ENCODE data around the gene RMI2. TPM values are rescaled to one million over a fixed set of nuclear protein-coding genes. Genes with fewer than 3 reads are reported as not detected.

Gene RMI2
- total and polyA plus RNA-seq, 2 of the 8 experiments (the other 6 are each of a cell fraction or from before 2014, with no cell fraction given) = 58.2 to 96.0 TPM

GRCh38 chr16:11316331-11317015 lies 28.8 kb upstream of the RMI2 start:
- no peak overlapping the region for H2AFZ ChIP-seq (ENCODE audit: low read length)
- peak overlapping the region; percentile 7; the same call in 1 of the 2 replicates for H4K8ac ChIP-seq (ENCODE audit: extremely low read depth, insufficient read depth, low read length)
- peak overlapping the region; percentile 100 for H2AK5ac ChIP-seq (ENCODE audit: low read depth, low read length)
- peak overlapping the region; percentile 100 for H2BK12ac ChIP-seq (ENCODE audit: low read depth, low read length)
- peaks cover 23 to 36% (median 25%) of the 10 kb centered on the region in 4 experiments for H3K4me1 ChIP-seq (replicated peaks in 1 of 4; ENCODE audit: control insufficient read depth in 3 of 4, insufficient read depth in 4 of 4, low read length in 3 of 4)
- peak overlapping the region; percentile 76 for H3K27ac ChIP-seq (ENCODE audit: low read depth, low read length)
- FAIRE-seq = no peak
- POLR2A ChIA-PET (ENCODE audit: partially characterized antibody) = interaction anchor here (1.1 to 5.1 kb wide), 8 partner anchors 8 to 68 kb away, joined by 3 to 29 read pairs (median 8); partner anchors contain the start of gene SOCS1
- peak overlapping the region; percentile 100 for H3K4ac ChIP-seq (replicated peaks; ENCODE audit: insufficient read length, low read depth, low read length)
- H3K27me3 ChIP-seq (replicated peaks in 1 of 4; ENCODE audit: control insufficient read depth in 3 of 4, extremely low read depth in 1 of 4, insufficient read depth in 3 of 4, low read length in 3 of 4) = no peaks in the 10 kb centered on the region
- peak overlapping the region; percentile 68 to 82 for H3K4me2 ChIP-seq (ENCODE audit: insufficient read depth in 1 of 2, low read depth in 2 of 2, low read length in 2 of 2)
- H4K20me1 ChIP-seq (replicated peaks in 1 of 2; ENCODE audit: control insufficient read depth in 1 of 2, insufficient read depth in 2 of 2, low read length in 2 of 2) = no peaks in the 10 kb centered on the region
- H4K91ac ChIP-seq (replicated peaks; ENCODE audit: insufficient read length, low read length) = peak overlapping the region; percentile 100
- H3K18ac ChIP-seq (ENCODE audit: extremely low read depth, low read length) = peak overlapping the region; percentile 100
- H3K4me3 ChIP-seq (ENCODE audit: extremely low read depth in 1 of 4, insufficient read depth in 2 of 4, low read depth in 3 of 4, low read length in 4 of 4) = peak overlapping the region in 3 of 4 experiments; percentile 2 to 48 (median 29); a peak in 5 of 8 replicates
- H3K36me3 ChIP-seq (ENCODE audit: control insufficient read depth in 2 of 4, insufficient read depth in 4 of 4, low read length in 3 of 4) = no peaks in the 10 kb centered on the region
- peak in 1 of 2 experiments; percentile 71 for DNase-seq (ENCODE audit: low read depth in 1 of 2, low spot score in 2 of 2)
- no peaks in the 10 kb centered on the region for H3K9me3 ChIP-seq (ENCODE audit: insufficient read depth in 2 of 2, low read depth in 1 of 2, low read length in 1 of 2)
- peak overlapping the region; percentile 100 for H2BK20ac ChIP-seq (ENCODE audit: low read length)
- no peak overlapping the region for H3K14ac ChIP-seq (ENCODE audit: insufficient read length)
- H3K9ac ChIP-seq (replicated peaks in 1 of 4; ENCODE audit: extremely low read depth in 1 of 4, low read depth in 3 of 4, low read length in 3 of 4) = peak overlapping the region in 3 of 4 experiments; percentile 40 to 58 (median 56); a peak in 5 of 7 replicates
- peak overlapping the region; percentile 100 for H2BK120ac ChIP-seq (replicated peaks; ENCODE audit: low read depth, low read length)
- H3K23me2 ChIP-seq (ENCODE audit: low read depth, low read length) = peaks cover 3% of the 10 kb centered on the region
- no peaks in the 10 kb centered on the region for H3K79me2 ChIP-seq (ENCODE audit: control insufficient read depth in 1 of 2, insufficient read depth in 2 of 2, low read length in 2 of 2)
- H2BK5ac ChIP-seq (ENCODE audit: low read depth, low read length) = peak overlapping the region; percentile 100
- H4K5ac ChIP-seq (ENCODE audit: insufficient read length, low read depth, low read length) = peak overlapping the region; percentile 45
- no peaks in the 10 kb centered on the region for H3K79me1 ChIP-seq (ENCODE audit: low read depth, low read length)
- H3K56ac ChIP-seq (replicated peaks; ENCODE audit: insufficient read length, low read depth, low read length) = peak overlapping the region; percentile 50
- CTCF ChIA-PET (ENCODE audit: partially characterized antibody) = interaction anchor here (0.7 to 3.2 kb wide), 8 partner anchors 13 to 62 kb away, joined by 3 to 12 read pairs (median 4); partner anchors contain the start of gene SOCS1
- no peak overlapping the region for H2BK15ac ChIP-seq (ENCODE audit: low read length)
- H3K23ac ChIP-seq (ENCODE audit: insufficient read length) = no peak overlapping the region
- 40% methylated on average over 18 of the region's 23 CpGs; no CpG with 5 or more reads in 1 of the 2 experiments for WGBS, 2 experiments (ENCODE audit: extremely low coverage in 1 of 2, insufficient coverage in 1 of 2, insufficient read length in 1 of 2, insufficient replicate concordance in 2 of 2, low coverage in 1 of 2, low lambda C conversion rate in 2 of 2, missing lambda C conversion rate in 1 of 2)
- TF ChIP-seq TBP (IDR thresholded peaks at IDR 0.05; ENCODE audit: low read depth, low read length) = peak; percentile 28; the same call in 1 of the 2 replicates
- peak; percentile 60; the same call in 1 of the 2 replicates for TF ChIP-seq POLR2AphosphoS5 (IDR thresholded peaks at IDR 0.05; ENCODE audit: low read depth, low read length)
- no peak for TF ChIP-seq BCL11A (IDR thresholded peaks at IDR 0.05; ENCODE audit: low read depth in 2 of 2, low read length in 2 of 2)
- no peak for TF ChIP-seq CHD2 (IDR thresholded peaks at IDR 0.05; ENCODE audit: low read length)
- TF ChIP-seq TAF7 (optimal IDR thresholded peaks at IDR 0.05; ENCODE audit: borderline replicate concordance, low read depth, low read length) = peak; percentile 44
- peak in 1 of 3 experiments; percentile 17; a peak in 1 of 4 replicates for TF ChIP-seq CTCF (IDR thresholded peaks at IDR 0.05; ENCODE audit: control extremely low read depth in 1 of 3, insufficient read depth in 1 of 3, low read depth in 1 of 3, low read length in 3 of 3)
- TF ChIP-seq POLR2A (IDR thresholded peaks at IDR 0.05; ENCODE audit: control extremely low read depth in 1 of 2, low read depth in 2 of 2, low read length in 2 of 2) = 0 out of 3 replicates have a peak, but pooled peaks of 1 of the 2 experiments have one; percentile 48
- 0 out of 2 replicates have a peak, but pooled peaks have one; percentile 17 for TF ChIP-seq GABPA (IDR thresholded peaks at IDR 0.05; ENCODE audit: borderline replicate concordance, insufficient read depth, low read length)
- peak; percentile 63; the same call in 1 of the 2 replicates for TF ChIP-seq TEAD4 (IDR thresholded peaks at IDR 0.05; ENCODE audit: low read depth, low read length)
